ENCODE results near the gene LHFPL2. TPM values are rescaled to one million over a fixed set of nuclear protein-coding genes. Genes with fewer than 3 reads are reported as not detected.

The LHFPL2 gene
- polyA plus RNA-seq, 3 donors, result 3.7 to 11.6 (median 7.3) TPM

DNA sequence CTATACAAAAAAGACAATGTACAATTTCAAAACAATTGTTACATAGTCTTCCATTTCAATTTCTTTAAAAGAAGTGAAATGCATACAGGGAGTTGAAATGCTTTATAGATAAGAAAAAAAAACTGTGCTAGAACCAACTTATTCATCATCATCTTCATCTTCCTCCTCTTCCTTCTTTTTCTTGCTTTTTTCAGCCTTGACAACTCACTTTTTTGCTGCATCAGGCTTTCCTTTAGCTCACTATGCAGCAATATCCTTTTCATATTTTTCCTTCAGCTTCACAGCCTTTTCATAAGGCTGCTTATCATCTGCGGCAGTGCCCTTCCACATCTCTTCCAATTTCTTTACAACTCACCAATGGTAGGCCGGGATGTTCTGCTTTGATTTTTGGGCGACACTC lies 4.4 kb downstream of the LHFPL2 start:
- Histone ChIP-seq H3K4me1 (ENCODE audit: control insufficient read depth in 1 of 2, insufficient read depth in 2 of 2, low read length in 2 of 2) (peaks cover 15 to 18% of the 10 kb centered on the region in 2 donors), H3K27me3 (ENCODE audit: control insufficient read depth in 2 of 2, insufficient read depth in 2 of 2, low read length in 2 of 2) (peaks cover 24 to 25% of the 10 kb centered on the region in 2 donors), H3K4me2 (replicated peaks; ENCODE audit: extremely low read depth, low read length, poor library complexity, severe bottlenecking) (no peak overlapping the region), H4K20me1 (ENCODE audit: insufficient read depth, low read length) (no peaks in the 10 kb centered on the region), H3K36me3 (replicated peaks in 1 of 2; ENCODE audit: control insufficient read depth in 1 of 2, insufficient read depth in 2 of 2, low read length in 2 of 2) (no peaks in the 10 kb centered on the region), H3K4me3 (replicated peaks in 1 of 3; ENCODE audit: low read depth in 2 of 3, low read length in 3 of 3) (no peak overlapping the region), H3K9me3 (replicated peaks in 1 of 2; ENCODE audit: control insufficient read depth in 1 of 2, insufficient read depth in 1 of 2, low read length in 2 of 2) (no peaks in the 10 kb centered on the region), H3K27ac (ENCODE audit: low read depth in 1 of 2, low read length in 2 of 2) (no peak overlapping the region), H2AFZ (ENCODE audit: insufficient read depth, low read depth, low read length, poor library complexity, severe bottlenecking) (no peak overlapping the region), H3K9ac (ENCODE audit: insufficient read depth, low read length, poor library complexity, severe bottlenecking) (no peak overlapping the region), H3K79me2 (ENCODE audit: insufficient read depth, low read length) (no peaks in the 10 kb centered on the region)
- Mint-ChIP-seq H3K9me3 (peaks cover 0 to 9% (median 5%) of the 10 kb centered on the region in 7 donors), H3K27me3 (ENCODE audit: low read depth in 3 of 3) (peaks cover 27 to 36% (median 35%) of the 10 kb centered on the region in 3 donors), H3K4me3 (no peak overlapping the region), H3K27ac (no peak overlapping the region), H3K36me3 (peaks cover 8 to 9% of the 10 kb centered on the region in 2 donors), H3K4me1 (peaks cover 14% of the 10 kb centered on the region)
- TF ChIP-seq, protein P1, sequence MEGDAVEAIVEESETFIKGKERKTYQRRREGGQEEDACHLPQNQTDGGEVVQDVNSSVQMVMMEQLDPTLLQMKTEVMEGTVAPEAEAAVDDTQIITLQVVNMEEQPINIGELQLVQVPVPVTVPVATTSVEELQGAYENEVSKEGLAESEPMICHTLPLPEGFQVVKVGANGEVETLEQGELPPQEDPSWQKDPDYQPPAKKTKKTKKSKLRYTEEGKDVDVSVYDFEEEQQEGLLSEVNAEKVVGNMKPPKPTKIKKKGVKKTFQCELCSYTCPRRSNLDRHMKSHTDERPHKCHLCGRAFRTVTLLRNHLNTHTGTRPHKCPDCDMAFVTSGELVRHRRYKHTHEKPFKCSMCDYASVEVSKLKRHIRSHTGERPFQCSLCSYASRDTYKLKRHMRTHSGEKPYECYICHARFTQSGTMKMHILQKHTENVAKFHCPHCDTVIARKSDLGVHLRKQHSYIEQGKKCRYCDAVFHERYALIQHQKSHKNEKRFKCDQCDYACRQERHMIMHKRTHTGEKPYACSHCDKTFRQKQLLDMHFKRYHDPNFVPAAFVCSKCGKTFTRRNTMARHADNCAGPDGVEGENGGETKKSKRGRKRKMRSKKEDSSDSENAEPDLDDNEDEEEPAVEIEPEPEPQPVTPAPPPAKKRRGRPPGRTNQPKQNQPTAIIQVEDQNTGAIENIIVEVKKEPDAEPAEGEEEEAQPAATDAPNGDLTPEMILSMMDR (IDR thresholded peaks at IDR 0.05), result no peak
- no CpG with 5 or more reads among the region's 3 CpGs for WGBS (ENCODE audit: insufficient coverage)
- DNase-seq, result no peak
- intact Hi-C loops (cut with micrococcal nuclease), result loop anchor here (10.0 kb wide), 2 partner anchors 149 to 279 kb away; partner anchors contain the start of gene SCAMP1 (in 1 of the 2)

GRCh38 chr5:78642701-78643100 lies 5.9 kb downstream of the LHFPL2 start:
- H3K4me3 ChIP-seq (replicated peaks in 1 of 3; ENCODE audit: low read depth in 2 of 3, low read length in 3 of 3), result no peak overlapping the region
- peaks cover 0 to 8% (median 5%) of the 10 kb centered on the region in 7 donors for H3K9me3 Mint-ChIP-seq
- no peak overlapping the region for H3K9ac ChIP-seq (ENCODE audit: insufficient read depth, low read length, poor library complexity, severe bottlenecking)
- no peak overlapping the region for H3K4me3 Mint-ChIP-seq
- H3K4me2 ChIP-seq (replicated peaks; ENCODE audit: extremely low read depth, low read length, poor library complexity, severe bottlenecking), result no peak overlapping the region
- no peaks in the 10 kb centered on the region for H3K36me3 ChIP-seq (replicated peaks in 1 of 2; ENCODE audit: control insufficient read depth in 1 of 2, insufficient read depth in 2 of 2, low read length in 2 of 2)
- H3K4me1 Mint-ChIP-seq, result peaks cover 12% of the 10 kb centered on the region
- WGBS (ENCODE audit: insufficient coverage), result 100% methylated on average over 1 of the region's 1 CpG
- no peaks in the 10 kb centered on the region for H4K20me1 ChIP-seq (ENCODE audit: insufficient read depth, low read length)
- H3K9me3 ChIP-seq (replicated peaks in 1 of 2; ENCODE audit: control insufficient read depth in 1 of 2, insufficient read depth in 1 of 2, low read length in 2 of 2), result no peaks in the 10 kb centered on the region
- H3K27ac Mint-ChIP-seq, result no peak overlapping the region
- TF ChIP-seq, protein P1 (IDR thresholded peaks at IDR 0.05), result no peak
- H3K27me3 ChIP-seq (ENCODE audit: control insufficient read depth in 2 of 2, insufficient read depth in 2 of 2, low read length in 2 of 2), result peaks cover 20 to 22% of the 10 kb centered on the region in 2 donors
- no peak for DNase-seq
- H3K27ac ChIP-seq (ENCODE audit: low read depth in 1 of 2, low read length in 2 of 2), result no peak overlapping the region
- H3K27me3 Mint-ChIP-seq (ENCODE audit: low read depth in 3 of 3), result peaks cover 23 to 31% (median 25%) of the 10 kb centered on the region in 3 donors
- no peaks in the 10 kb centered on the region for H3K79me2 ChIP-seq (ENCODE audit: insufficient read depth, low read length)
- H2AFZ ChIP-seq (ENCODE audit: insufficient read depth, low read depth, low read length, poor library complexity, severe bottlenecking), result no peak overlapping the region
- peaks cover 8 to 9% of the 10 kb centered on the region in 2 donors for H3K36me3 Mint-ChIP-seq
- peaks cover 11 to 12% of the 10 kb centered on the region in 2 donors for H3K4me1 ChIP-seq (ENCODE audit: control insufficient read depth in 1 of 2, insufficient read depth in 2 of 2, low read length in 2 of 2)
- intact Hi-C loops (cut with micrococcal nuclease), result loop anchor here (10.0 kb wide), 2 partner anchors 148 to 278 kb away; partner anchors contain the start of gene SCAMP1 (in 1 of the 2)

Data from CD14-positive monocyte (primary cell).